Rectal smooth muscle tissue (tissue), 1 donor: ENCODE measurements around the gene PCDHGA11.
A peak's percentile ranks its signal among the peaks of the same experiment; 100 is the strongest.
"Not testable (repeated sequence)": the region's sequence is repeated elsewhere in the genome, so short reads cannot be mapped to it uniquely, and the experiment has no call there.

ENCODE experiments used
- H3K27ac ChIP-seq: one replicate; pipeline ENCODE4 v1.7.0; 2013; ENCODE audit warnings: low read depth, low read length, inconsistent platforms
- H3K27me3 ChIP-seq: one replicate; pipeline ENCODE4 v1.7.0; 2013; ENCODE audit warnings: low read length; ENCODE audit not compliant: control insufficient read depth, insufficient read depth
- H3K36me3 ChIP-seq: one replicate; pipeline ENCODE4 v1.7.0; 2013; ENCODE audit warnings: low read length; ENCODE audit not compliant: control insufficient read depth, insufficient read depth
- H3K4me1 ChIP-seq: one replicate; pipeline ENCODE4 v1.7.0; 2013; ENCODE audit warnings: low read length; ENCODE audit not compliant: control insufficient read depth, insufficient read depth
- H3K4me3 ChIP-seq: one replicate; pipeline ENCODE4 v1.7.0; 2013; ENCODE audit warnings: low read length
- H3K9ac ChIP-seq: one replicate; pipeline ENCODE4 v1.7.0; 2013; ENCODE audit warnings: low read length

Gene PCDHGA11

DNA sequence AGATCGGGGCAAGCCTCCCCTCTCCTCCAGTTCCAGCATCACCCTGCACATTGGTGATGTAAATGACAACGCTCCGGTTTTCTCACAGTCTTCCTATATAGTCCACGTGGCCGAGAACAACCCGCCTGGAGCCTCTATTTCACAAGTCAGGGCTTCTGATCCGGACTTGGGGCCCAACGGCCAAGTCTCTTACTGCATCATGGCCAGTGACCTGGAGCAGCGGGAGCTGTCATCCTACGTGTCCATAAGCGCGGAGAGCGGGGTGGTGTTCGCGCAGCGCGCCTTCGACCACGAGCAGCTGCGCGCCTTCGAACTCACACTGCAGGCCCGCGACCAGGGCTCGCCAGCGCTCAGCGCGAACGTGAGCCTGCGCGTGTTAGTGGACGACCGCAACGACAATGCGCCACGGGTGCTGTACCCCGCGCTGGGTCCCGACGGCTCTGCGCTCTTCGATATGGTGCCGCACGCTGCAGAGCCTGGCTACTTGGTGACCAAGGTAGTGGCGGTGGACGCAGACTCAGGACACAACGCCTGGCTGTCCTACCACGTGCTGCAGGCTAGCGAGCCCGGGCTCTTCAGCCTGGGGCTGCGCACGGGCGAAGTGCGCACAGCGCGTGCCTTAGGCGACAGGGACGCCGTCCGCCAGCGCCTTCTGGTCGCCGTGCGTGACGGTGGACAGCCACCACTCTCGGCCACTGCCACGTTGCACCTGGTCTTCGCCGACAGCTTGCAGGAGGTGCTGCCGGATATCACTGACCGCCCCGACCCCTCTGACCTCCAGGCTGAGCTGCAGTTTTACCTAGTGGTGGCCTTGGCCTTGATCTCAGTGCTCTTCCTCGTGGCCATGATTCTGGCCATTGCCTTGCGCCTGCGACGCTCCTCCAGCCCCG, 31.5 kb upstream of the PCDHGA11 start:
- Histone ChIP-seq H3K36me3 (no peaks in the 10 kb centered on the region), H3K27me3 (no peaks in the 10 kb centered on the region), H3K4me3 (peak overlapping the region; percentile 29), H3K9ac (no peak overlapping the region), H3K27ac (no peak overlapping the region), H3K4me1 (no peaks in the 10 kb centered on the region)

GRCh38 chr5:141392429-141393198, 28.2 kb upstream of the PCDHGA11 start, which contains the start of gene PCDHGA8:
Gene PCDHGA8 (plus strand): TSS chr5:141392633. CDS start chr5:141392814, 181 bp downstream.
- Histone ChIP-seq H3K27me3 (no peaks in the 10 kb centered on the region), H3K9ac (no peak within 1 kb of the TSS), H3K36me3 (no peaks in the 10 kb centered on the region), H3K4me1 (no peaks in the 10 kb centered on the region), H3K27ac (no peak within 1 kb of the TSS), H3K4me3 (peak within 1 kb of the TSS; percentile 29)

GRCh38 chr5:141393267-141393666, 27.6 kb upstream of the PCDHGA11 start:
- H3K4me3 ChIP-seq: no peak overlapping the region
- no peak overlapping the region for H3K27ac ChIP-seq
- H3K36me3 ChIP-seq: no peaks in the 10 kb centered on the region
- no peaks in the 10 kb centered on the region for H3K27me3 ChIP-seq
- H3K9ac ChIP-seq: no peak overlapping the region
- no peaks in the 10 kb centered on the region for H3K4me1 ChIP-seq

DNA sequence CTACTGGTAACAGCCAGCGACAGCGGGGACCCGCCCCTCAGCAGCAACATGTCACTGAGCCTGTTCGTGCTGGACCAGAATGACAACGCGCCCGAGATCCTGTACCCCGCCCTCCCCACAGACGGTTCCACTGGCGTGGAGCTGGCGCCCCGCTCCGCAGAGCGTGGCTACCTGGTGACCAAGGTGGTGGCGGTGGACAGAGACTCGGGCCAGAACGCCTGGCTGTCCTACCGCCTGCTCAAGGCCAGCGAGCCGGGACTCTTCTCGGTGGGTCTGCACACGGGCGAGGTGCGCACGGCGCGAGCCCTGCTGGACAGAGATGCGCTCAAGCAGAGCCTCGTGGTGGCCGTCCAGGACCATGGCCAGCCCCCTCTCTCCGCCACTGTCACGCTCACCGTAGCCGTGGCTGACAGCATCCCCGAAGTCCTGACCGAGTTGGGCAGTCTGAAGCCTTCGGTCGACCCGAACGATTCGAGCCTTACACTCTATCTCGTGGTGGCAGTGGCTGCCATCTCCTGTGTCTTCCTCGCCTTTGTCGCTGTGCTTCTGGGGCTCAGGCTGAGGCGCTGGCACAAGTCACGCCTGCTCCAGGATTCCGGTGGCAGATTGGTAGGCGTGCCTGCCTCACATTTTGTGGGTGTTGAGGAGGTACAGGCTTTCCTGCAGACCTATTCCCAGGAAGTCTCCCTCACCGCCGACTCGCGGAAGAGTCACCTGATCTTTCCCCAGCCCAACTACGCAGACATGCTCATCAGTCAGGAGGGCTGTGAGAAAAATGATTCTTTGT, 26.3 kb upstream of the PCDHGA11 start:
- not testable (repeated sequence) for H3K4me1 ChIP-seq, H3K27me3 ChIP-seq, H3K4me3 ChIP-seq

GRCh38 chr5:141397756-141398551, 22.9 kb upstream of the PCDHGA11 start, which contains the start of gene PCDHGB5:
Gene PCDHGB5 (plus strand): TSS chr5:141397947. CDS start chr5:141398128, 181 bp downstream.
- not testable (repeated sequence) for H3K36me3 ChIP-seq, H3K27me3 ChIP-seq
- peak within 1 kb of the TSS; percentile 27 for H3K4me3 ChIP-seq

More for the DNA sequence above, 26.3 kb upstream of the PCDHGA11 start:
- not testable (repeated sequence) for H3K36me3 ChIP-seq, H3K27ac ChIP-seq, H3K9ac ChIP-seq

GRCh38 chr5:141398608-141399007, 22.2 kb upstream of the PCDHGA11 start:
- Histone ChIP-seq H3K27ac (no peak overlapping the region), H3K4me3 (no peak overlapping the region), H3K36me3 (no peaks in the 10 kb centered on the region), H3K4me1 (no peaks in the 10 kb centered on the region), H3K9ac (no peak overlapping the region), H3K27me3 (no peaks in the 10 kb centered on the region)

More at GRCh38 chr5:141397756-141398551, 22.9 kb upstream of the PCDHGA11 start, which contains the start of gene PCDHGB5:
- H3K4me1 ChIP-seq, H3K27ac ChIP-seq, H3K9ac ChIP-seq: not testable (repeated sequence)

- H3K27me3 ChIP-seq: no peaks in the 10 kb centered on the region
These were observed 21.1 kb upstream of the PCDHGA11 start for GRCh38 chr5:141399555-141400258.

GRCh38 chr5:141402553-141403243, 18.2 kb upstream of the PCDHGA11 start, which contains the start of gene PCDHGA9:
Gene PCDHGA9 (plus strand): TSS chr5:141402778. CDS start chr5:141402953, 175 bp downstream.
- Histone ChIP-seq H3K9ac (no peak within 1 kb of the TSS), H3K4me1 (no peaks in the 10 kb centered on the region), H3K36me3 (no peaks in the 10 kb centered on the region), H3K27ac (no peak within 1 kb of the TSS), H3K4me3 (peak within 1 kb of the TSS; percentile 40), H3K27me3 (no peaks in the 10 kb centered on the region)

More at GRCh38 chr5:141399555-141400258, 21.1 kb upstream of the PCDHGA11 start:
- Histone ChIP-seq H3K27ac (no peak overlapping the region), H3K9ac (no peak overlapping the region), H3K4me3 (peak overlapping the region; percentile 36), H3K36me3 (no peaks in the 10 kb centered on the region), H3K4me1 (no peaks in the 10 kb centered on the region)

DNA sequence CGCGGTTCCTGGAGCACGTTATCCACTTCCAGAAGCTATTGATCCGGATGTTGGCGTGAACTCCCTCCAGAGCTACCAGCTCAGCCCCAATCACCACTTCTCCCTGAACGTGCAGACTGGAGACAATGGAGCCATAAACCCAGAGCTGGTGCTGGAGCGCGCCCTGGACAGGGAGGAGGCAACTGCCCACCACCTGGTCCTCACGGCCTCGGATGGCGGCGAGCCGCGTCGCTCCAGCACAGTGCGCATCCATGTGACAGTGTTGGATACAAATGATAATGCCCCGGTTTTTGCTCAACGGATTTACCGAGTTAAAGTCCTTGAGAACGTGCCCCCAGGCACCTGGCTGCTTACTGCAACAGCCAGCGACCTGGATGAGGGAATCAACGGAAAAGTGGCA, 17.5 kb upstream of the PCDHGA11 start:
- H3K27ac ChIP-seq: no peak overlapping the region
- H3K36me3 ChIP-seq: no peaks in the 10 kb centered on the region
- peak overlapping the region; percentile 40 for H3K4me3 ChIP-seq
- H3K27me3 ChIP-seq: no peaks in the 10 kb centered on the region
- H3K9ac ChIP-seq: no peak overlapping the region
- no peaks in the 10 kb centered on the region for H3K4me1 ChIP-seq

GRCh38 chr5:141407790-141408505, 12.9 kb upstream of the PCDHGA11 start, which contains the start of gene PCDHGB6:
Gene PCDHGB6 (plus strand): TSS chr5:141408021. CDS start chr5:141408203, 182 bp downstream.
- peak within 1 kb of the TSS; percentile 45 for H3K4me3 ChIP-seq
- H3K4me1 ChIP-seq, H3K36me3 ChIP-seq, H3K27ac ChIP-seq, H3K27me3 ChIP-seq, H3K9ac ChIP-seq: not testable (repeated sequence)
